Measurements from ENCODE around the gene ABTB2. TPM values are rescaled to one million over a fixed set of nuclear protein-coding genes. Genes with fewer than 3 reads are reported as not detected.

Gene ABTB2
- total and polyA plus RNA-seq, 2 experiments from 2014 or later, result 12.4 to 14.3 TPM

GRCh38 chr11:34213366-34213765 is 144.4 kb downstream of the ABTB2 start:
- H3K9me3 ChIP-seq (ENCODE audit: low read depth), result no peaks in the 10 kb centered on the region
- 72% methylated on average over 5 of the region's 5 CpGs for WGBS (ENCODE audit: low lambda C conversion rate, missing lambda C conversion rate)
- H3K27ac ChIP-seq, result no peak overlapping the region
- TF ChIP-seq EZH2phosphoT487 (IDR thresholded peaks at IDR 0.05; ENCODE audit: low read depth, severe bottlenecking, unreplicated experiment) (no peak), CTCF (IDR thresholded peaks at IDR 0.05; ENCODE audit: poor library complexity) (no peak), EZH2 (IDR thresholded peaks at IDR 0.05; ENCODE audit: borderline replicate concordance) (no peak)
- H3K4me2 ChIP-seq, result no peak overlapping the region
- H3K36me3 ChIP-seq (replicated peaks; ENCODE audit: insufficient read depth, low read depth), result no peaks in the 10 kb centered on the region
- no peak overlapping the region for H3K4me3 ChIP-seq
- no peak for DNase-seq (ENCODE audit: low spot score)
- H3K4me1 ChIP-seq (ENCODE audit: insufficient read depth), result peaks cover 7% of the 10 kb centered on the region
- H2AFZ ChIP-seq, result no peak overlapping the region
- H3K79me2 ChIP-seq, result peaks cover 28% of the 10 kb centered on the region
- H3K27me3 ChIP-seq, result no peaks in the 10 kb centered on the region
- H4K20me1 ChIP-seq (ENCODE audit: insufficient read depth, poor library complexity, severe bottlenecking), result no peaks in the 10 kb centered on the region
- no peaks in the 10 kb centered on the region for H3K9me2 ChIP-seq (replicated peaks; ENCODE audit: insufficient read depth)

GRCh38 chr11:34212566-34212965 is 145.2 kb downstream of the ABTB2 start:
- DNase-seq (ENCODE audit: low spot score), result no peak
- WGBS (ENCODE audit: low lambda C conversion rate, missing lambda C conversion rate), result 69% methylated on average over 3 of the region's 3 CpGs
- Histone ChIP-seq H3K36me3 (replicated peaks; ENCODE audit: insufficient read depth, low read depth) (no peaks in the 10 kb centered on the region), H3K27ac (no peak overlapping the region), H3K9me3 (ENCODE audit: low read depth) (no peaks in the 10 kb centered on the region), H3K4me1 (ENCODE audit: insufficient read depth) (peaks cover 15% of the 10 kb centered on the region), H2AFZ (no peak overlapping the region), H3K9me2 (replicated peaks; ENCODE audit: insufficient read depth) (no peaks in the 10 kb centered on the region), H3K79me2 (peaks cover 30% of the 10 kb centered on the region), H3K4me2 (no peak overlapping the region), H4K20me1 (ENCODE audit: insufficient read depth, poor library complexity, severe bottlenecking) (no peaks in the 10 kb centered on the region), H3K4me3 (no peak overlapping the region), H3K27me3 (no peaks in the 10 kb centered on the region)
- no peak for TF ChIP-seq EZH2phosphoT487 (IDR thresholded peaks at IDR 0.05; ENCODE audit: low read depth, severe bottlenecking, unreplicated experiment)
- TF ChIP-seq EZH2 (IDR thresholded peaks at IDR 0.05; ENCODE audit: borderline replicate concordance), result no peak
- no peak for TF ChIP-seq CTCF (IDR thresholded peaks at IDR 0.05; ENCODE audit: poor library complexity)

GRCh38 chr11:34209809-34210208 is 148.0 kb downstream of the ABTB2 start:
- Histone ChIP-seq H3K27ac (no peak overlapping the region), H3K9me2 (replicated peaks; ENCODE audit: insufficient read depth) (no peaks in the 10 kb centered on the region), H3K27me3 (no peaks in the 10 kb centered on the region), H3K36me3 (replicated peaks; ENCODE audit: insufficient read depth, low read depth) (no peaks in the 10 kb centered on the region), H3K9me3 (ENCODE audit: low read depth) (no peaks in the 10 kb centered on the region), H3K79me2 (peaks cover 21% of the 10 kb centered on the region), H4K20me1 (ENCODE audit: insufficient read depth, poor library complexity, severe bottlenecking) (no peaks in the 10 kb centered on the region), H2AFZ (no peak overlapping the region), H3K4me1 (ENCODE audit: insufficient read depth) (peaks cover 31% of the 10 kb centered on the region), H3K4me3 (no peak overlapping the region), H3K4me2 (no peak overlapping the region)
- TF ChIP-seq EZH2phosphoT487 (IDR thresholded peaks at IDR 0.05; ENCODE audit: low read depth, severe bottlenecking, unreplicated experiment) (no peak), CTCF (IDR thresholded peaks at IDR 0.05; ENCODE audit: poor library complexity) (no peak), EZH2 (IDR thresholded peaks at IDR 0.05; ENCODE audit: borderline replicate concordance) (no peak)
- 73% methylated on average over 5 of the region's 5 CpGs for WGBS (ENCODE audit: low lambda C conversion rate, missing lambda C conversion rate)
- no peak for DNase-seq (ENCODE audit: low spot score)
